Adrenal gland (tissue), 12 donors: ENCODE data around the gene APRT. TPM values are rescaled to one million over a fixed set of nuclear protein-coding genes. Genes with fewer than 3 reads are reported as not detected.

Experiments used
- DNase-seq, 7 donors: peaks; one replicate each; pipeline ENCODE4 v3.0.0-alpha.2; 2019 to 2020
- H3K27ac ChIP-seq, 5 donors: fragments of 200-600 bp; sonication (generic) in 4 of 5; 1 replicate in 3 of 5; 2 replicates in 2 of 5; pipeline versions ENCODE4 v1.5.1 to v1.8.0; 2016 to 2020; ENCODE audit warnings: mild to moderate bottlenecking in 1 of 5
- H3K27me3 ChIP-seq: fragments of 200-600 bp; 2 replicates; pipeline ENCODE4 v1.8.0; 2021
- H3K36me3 ChIP-seq, 2 donors: fragments of 200-600 bp; replicated peaks in 1 of 2; 1 replicate in 1 of 2; 2 replicates in 1 of 2; pipeline versions ENCODE4 v1.5.1 to v1.8.0; 2018 to 2022
- H3K4me1 ChIP-seq, 2 donors: fragments of 200-600 bp; replicated peaks in 1 of 2; 1 replicate in 1 of 2; 2 replicates in 1 of 2; pipeline versions ENCODE4 v1.5.1 to v1.8.0; 2018 to 2021
- H3K4me3 ChIP-seq, 4 donors: fragments of 200-600 bp; sonication (generic) in 3 of 4; one replicate each; pipeline ENCODE4 v1.5.1; 2016 to 2018
- H3K9me3 ChIP-seq, 3 donors: fragments of 200-600 bp; sonication (generic) in 1 of 3; replicated peaks in 1 of 3; 1 replicate in 2 of 3; 2 replicates in 1 of 3; pipeline versions ENCODE4 v1.5.1 to v1.8.0; 2016 to 2021
- POLR2A ChIP-seq, 2 donors: fragments of 450-650 bp; IDR thresholded peaks; one replicate each; pipeline ENCODE4 v1.6.1; 2017; ENCODE audit warnings: antibody characterized with exemption in 2 of 2, mild to moderate bottlenecking in 2 of 2, moderate library complexity in 1 of 2
- WGBS, 4 donors: extraction: QIAGEN DNeasy Blood & Tissue Kit in 2 of 4; methylation state at CpG; one replicate each; pipeline versions ENCODE4 v1.1.5 to v1.1.7; 2013 to 2017; 5-methylcytosine and 5-hydroxymethylcytosine counted together
- intact Hi-C, 2 donors: fragments of 100-400 bp; cut with DNase I; formaldehyde crosslinking; loops; one replicate each; pipeline versions ENCODE4 v1.14.1 to v1.15.0; 2022 to 2023
- polyA plus RNA-seq, 3 donors: library from polyadenylated mRNA; stranded (reverse); fragments of 200-250 nt in 2 of 3; fragments of 350-450 nt in 1 of 3; fragmentation: Illumina TruSeq in 1 of 3; extraction: RNeasy Lipid Tissue Mini Kit (QIAGEN cat#74804) in 1 of 3; gene quantifications; one replicate each; pipeline ENCODE4 v1.2.3, GENCODE V29; 2013 to 2014
- total RNA-seq, 9 donors: library from RNA; depleted of rRNA in 4 of 9; stranded (reverse); fragments of >200 nt in 4 of 9; fragments of 120-200 nt in 1 of 9; fragmentation: NEBNext Ultra II Directional in 1 of 9; extraction: Animal tissue kit (Norgen Biotek cat#: 25700) in 1 of 9; gene quantifications; one replicate each; pipeline versions ENCODE4 v1.1.0 to v1.2.4, GENCODE V29; 2013 to 2023
- TF ChIP-seq, protein P1 (sequence below), 6 experiments: fragments of 450-650 bp in 4 of 6; fragments of 200-600 bp in 2 of 6; sonication (generic) in 1 of 6; IDR thresholded peaks; 1 replicate in 5 of 6; 2 replicates in 1 of 6; pipeline versions ENCODE4 v1.5.1 to v1.8.0; 2016 to 2021; ENCODE audit warnings: antibody characterized with exemption in 6 of 6, mild to moderate bottlenecking in 2 of 6, moderate library complexity in 1 of 6
- donor health status: healthy with polysubstance abuse.
- donor health status: Bipolar disorder and iron deficiency.
- donor health status: DM: yes; HTN: yes; CAD: no.
- donor health status: DM: no; HTN: no; CAD: no.
- donor health status: DM: no; HTN: no; CAD: no.
- donor health status: DM: yes; HTN: yes; CAD: no.

The APRT gene
- total and polyA plus RNA-seq, 12 donors = 116 to 297 (median 181) TPM

DNA sequence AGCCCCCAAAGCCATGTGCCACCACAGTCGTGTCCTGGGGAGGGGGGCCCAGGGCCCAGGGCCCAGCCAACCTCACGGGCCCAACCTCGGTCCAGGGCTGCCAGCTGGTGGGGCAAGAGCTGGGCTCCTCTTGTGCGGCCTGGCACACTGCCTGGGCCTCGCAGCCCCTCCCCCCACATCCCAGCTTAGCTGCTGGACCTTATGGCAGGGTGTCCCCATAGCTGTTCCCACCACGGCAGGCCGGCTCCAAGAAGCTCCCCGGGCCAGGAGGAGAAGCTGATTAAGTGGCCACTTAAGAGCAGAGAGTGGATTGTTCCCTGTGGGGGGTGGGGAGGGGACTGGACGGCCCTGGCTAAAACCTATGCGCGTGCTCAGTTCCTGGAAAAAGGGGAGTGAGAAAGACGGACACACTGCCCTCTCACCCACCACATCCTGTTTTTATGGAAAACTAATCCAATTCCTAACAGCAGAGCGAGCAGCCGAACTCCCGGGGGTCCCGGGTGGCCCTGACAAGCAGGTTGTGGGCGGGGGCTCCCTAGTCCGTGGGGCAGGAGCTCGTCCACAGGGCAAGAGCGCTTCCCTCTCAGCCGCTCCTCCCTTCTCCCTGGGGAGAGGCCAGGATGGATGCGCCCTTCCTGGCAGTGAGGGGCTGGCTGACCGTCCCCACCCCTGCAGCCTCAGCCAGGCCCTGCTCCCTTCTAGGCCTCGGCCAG is 43.5 kb downstream of the APRT start:
- H3K27ac ChIP-seq = peak overlapping the region in 3 of 5 donors; percentile 13 to 86 (median 65)
- H3K9me3 ChIP-seq = no peaks in the 10 kb centered on the region
- no peak overlapping the region for H3K4me3 ChIP-seq
- no peaks in the 10 kb centered on the region for H3K36me3 ChIP-seq
- intact Hi-C loops = no loop called here
- 54 to 71% (median 67%) methylated on average over 14 to 24 of the region's 24 CpGs for WGBS, 4 donors
- H3K27me3 ChIP-seq = no peaks in the 10 kb centered on the region
- TF ChIP-seq POLR2A (IDR thresholded peaks at IDR 0.05) = no peak
- TF ChIP-seq, protein P1, sequence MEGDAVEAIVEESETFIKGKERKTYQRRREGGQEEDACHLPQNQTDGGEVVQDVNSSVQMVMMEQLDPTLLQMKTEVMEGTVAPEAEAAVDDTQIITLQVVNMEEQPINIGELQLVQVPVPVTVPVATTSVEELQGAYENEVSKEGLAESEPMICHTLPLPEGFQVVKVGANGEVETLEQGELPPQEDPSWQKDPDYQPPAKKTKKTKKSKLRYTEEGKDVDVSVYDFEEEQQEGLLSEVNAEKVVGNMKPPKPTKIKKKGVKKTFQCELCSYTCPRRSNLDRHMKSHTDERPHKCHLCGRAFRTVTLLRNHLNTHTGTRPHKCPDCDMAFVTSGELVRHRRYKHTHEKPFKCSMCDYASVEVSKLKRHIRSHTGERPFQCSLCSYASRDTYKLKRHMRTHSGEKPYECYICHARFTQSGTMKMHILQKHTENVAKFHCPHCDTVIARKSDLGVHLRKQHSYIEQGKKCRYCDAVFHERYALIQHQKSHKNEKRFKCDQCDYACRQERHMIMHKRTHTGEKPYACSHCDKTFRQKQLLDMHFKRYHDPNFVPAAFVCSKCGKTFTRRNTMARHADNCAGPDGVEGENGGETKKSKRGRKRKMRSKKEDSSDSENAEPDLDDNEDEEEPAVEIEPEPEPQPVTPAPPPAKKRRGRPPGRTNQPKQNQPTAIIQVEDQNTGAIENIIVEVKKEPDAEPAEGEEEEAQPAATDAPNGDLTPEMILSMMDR (IDR thresholded peaks at IDR 0.05) = no peak
- peak in 5 of 7 donors; percentile 40 to 67 (median 53) for DNase-seq
- H3K4me1 ChIP-seq = peaks cover 12 to 48% of the 10 kb centered on the region in 2 donors

DNA sequence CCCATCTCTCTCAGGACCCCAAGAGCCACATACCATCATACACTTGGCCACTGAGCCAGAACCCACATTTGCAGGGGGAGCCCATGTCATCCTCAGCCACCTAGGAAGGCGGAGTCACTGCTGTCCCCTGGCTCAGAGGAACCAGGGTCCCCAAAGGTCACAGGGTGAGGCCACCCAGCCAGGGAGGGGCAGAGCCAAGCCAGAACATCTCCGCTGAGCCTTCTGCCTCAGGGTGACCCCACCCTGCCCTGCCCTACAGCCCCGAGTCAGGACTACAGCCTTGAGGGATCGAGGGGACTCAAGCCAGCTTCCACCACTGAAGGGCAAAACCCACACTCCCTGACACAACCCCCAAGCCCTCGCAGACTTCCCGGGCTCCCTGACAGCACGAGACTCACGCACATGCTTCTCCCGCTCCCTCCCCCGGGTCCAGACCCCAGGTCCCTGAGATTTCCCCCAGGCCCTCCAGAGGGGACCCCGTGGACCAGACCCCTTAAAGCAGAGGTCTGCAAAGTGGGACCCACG is 44.1 kb downstream of the APRT start:
- Histone ChIP-seq H3K36me3 (no peaks in the 10 kb centered on the region), H3K9me3 (no peaks in the 10 kb centered on the region), H3K4me3 (no peak overlapping the region), H3K4me1 (peaks cover 12 to 46% of the 10 kb centered on the region in 2 donors), H3K27me3 (no peaks in the 10 kb centered on the region), H3K27ac (peak overlapping the region in 4 of 5 donors; percentile 13 to 86 (median 42))
- TF ChIP-seq, protein P1 (IDR thresholded peaks at IDR 0.05) = no peak
- TF ChIP-seq POLR2A (IDR thresholded peaks at IDR 0.05) = no peak
- no peak for DNase-seq
- WGBS, 4 donors = 67 to 78% (median 76%) methylated on average over 7 to 12 of the region's 12 CpGs
- intact Hi-C loops = no loop called here

DNA sequence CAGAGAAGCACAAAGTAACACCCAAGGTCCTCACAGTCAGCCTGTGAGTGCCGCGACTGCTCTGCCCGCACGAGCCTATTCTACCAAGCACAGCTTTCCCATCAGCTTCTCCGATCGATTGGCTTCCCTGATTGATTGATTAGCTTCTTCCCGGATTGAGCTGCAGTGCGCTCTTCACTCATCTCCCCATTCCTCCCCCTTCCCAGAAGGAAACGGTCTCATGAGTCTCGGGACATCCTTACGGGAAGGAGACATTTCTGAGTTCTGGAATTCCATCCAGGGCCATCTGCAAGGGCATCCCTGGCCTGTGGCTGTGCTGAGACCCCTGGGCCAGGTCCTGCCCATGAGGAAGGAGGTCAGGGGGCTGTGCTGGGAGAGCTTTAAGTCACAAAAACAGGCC is 44.8 kb downstream of the APRT start:
- no peak for DNase-seq
- TF ChIP-seq POLR2A (IDR thresholded peaks at IDR 0.05) = no peak
- H3K9me3 ChIP-seq = no peaks in the 10 kb centered on the region
- WGBS, 4 donors = 77 to 84% (median 78%) methylated on average over 11 of the region's 11 CpGs
- H3K4me1 ChIP-seq = peaks cover 12 to 42% of the 10 kb centered on the region in 2 donors
- no peaks in the 10 kb centered on the region for H3K36me3 ChIP-seq
- intact Hi-C loops = no loop called here
- H3K4me3 ChIP-seq = no peak overlapping the region
- no peaks in the 10 kb centered on the region for H3K27me3 ChIP-seq
- peak overlapping the region in 2 of 5 donors; percentile 65 to 86 for H3K27ac ChIP-seq

DNA sequence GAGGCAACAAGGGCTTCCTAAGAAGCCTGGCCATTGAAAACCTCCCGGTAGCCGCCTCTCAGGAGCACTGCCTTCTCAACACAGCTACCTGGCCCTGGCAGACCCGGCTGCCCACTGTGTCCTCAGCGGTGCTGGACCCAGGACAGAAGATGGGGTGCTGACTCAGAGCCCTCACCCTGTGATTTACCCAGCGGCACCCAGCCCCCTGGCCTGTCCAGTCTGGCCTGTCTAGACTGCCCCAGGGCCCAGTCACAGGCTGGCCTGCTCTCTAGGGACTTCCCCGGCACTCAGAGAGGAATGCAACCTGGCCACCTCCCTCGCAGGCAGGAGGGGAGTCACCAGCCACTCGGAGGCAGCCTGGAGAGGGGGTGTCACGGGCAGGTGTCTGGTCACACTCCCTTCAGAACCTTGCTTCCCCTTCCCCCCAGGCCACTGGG is 46.8 kb downstream of the APRT start:
- no peaks in the 10 kb centered on the region for H3K27me3 ChIP-seq
- no peak overlapping the region for H3K27ac ChIP-seq
- peaks cover 0 to 26% of the 10 kb centered on the region in 2 donors for H3K4me1 ChIP-seq
- intact Hi-C loops = no loop called here
- no peaks in the 10 kb centered on the region for H3K36me3 ChIP-seq
- no peaks in the 10 kb centered on the region for H3K9me3 ChIP-seq
- no peak for TF ChIP-seq POLR2A (IDR thresholded peaks at IDR 0.05)
- TF ChIP-seq, protein P1 (IDR thresholded peaks at IDR 0.05) = no peak
- WGBS, 4 donors = 82 to 91% (median 90%) methylated on average over 4 to 9 of the region's 9 CpGs; no CpG with 5 or more reads in 1 of the 4 donors
- no peak overlapping the region for H3K4me3 ChIP-seq
- DNase-seq = no peak
